ENCODE measurements around the gene GANAB. TPM values are rescaled to one million over a fixed set of nuclear protein-coding genes. Genes with fewer than 3 reads are reported as not detected.
A peak's percentile ranks its signal among the peaks of the same experiment; 100 is the strongest.

The GANAB gene
- total RNA-seq, 1 donor from 2014 or later = 383 TPM

- H3K4me1 Mint-ChIP-seq (ENCODE audit: unreplicated experiment) = peaks cover 47% of the 10 kb centered on the region
- no peak for TF ChIP-seq CTCF (IDR thresholded peaks at IDR 0.05; ENCODE audit: unreplicated experiment)
- peak overlapping the region; percentile 97 for H3K4me3 Mint-ChIP-seq (ENCODE audit: unreplicated experiment)
- H3K9me3 Mint-ChIP-seq (ENCODE audit: unreplicated experiment) = no peaks in the 10 kb centered on the region
- peak overlapping the region; percentile 81 for H3K27ac Mint-ChIP-seq (ENCODE audit: unreplicated experiment)
- H3K36me3 Mint-ChIP-seq (ENCODE audit: low read depth, unreplicated experiment) = peaks cover 62% of the 10 kb centered on the region
- peaks cover 19% of the 10 kb centered on the region for H3K27me3 Mint-ChIP-seq (ENCODE audit: unreplicated experiment)
- DNase-seq (ENCODE audit: low spot score) = no peak
Measured at GRCh38 chr11:62601122-62601371, 45.4 kb downstream of the GANAB start.

GRCh38 chr11:62600367-62601121, 45.9 kb downstream of the GANAB start:
- Mint-ChIP-seq H3K4me1 (ENCODE audit: unreplicated experiment) (peaks cover 47% of the 10 kb centered on the region), H3K9me3 (ENCODE audit: unreplicated experiment) (no peaks in the 10 kb centered on the region), H3K27me3 (ENCODE audit: unreplicated experiment) (peaks cover 19% of the 10 kb centered on the region), H3K27ac (ENCODE audit: unreplicated experiment) (peak overlapping the region; percentile 81), H3K36me3 (ENCODE audit: low read depth, unreplicated experiment) (peaks cover 64% of the 10 kb centered on the region), H3K4me3 (ENCODE audit: unreplicated experiment) (peak overlapping the region; percentile 97)
- TF ChIP-seq CTCF (IDR thresholded peaks at IDR 0.05; ENCODE audit: unreplicated experiment) = no peak
- DNase-seq (ENCODE audit: low spot score) = no peak

DNA sequence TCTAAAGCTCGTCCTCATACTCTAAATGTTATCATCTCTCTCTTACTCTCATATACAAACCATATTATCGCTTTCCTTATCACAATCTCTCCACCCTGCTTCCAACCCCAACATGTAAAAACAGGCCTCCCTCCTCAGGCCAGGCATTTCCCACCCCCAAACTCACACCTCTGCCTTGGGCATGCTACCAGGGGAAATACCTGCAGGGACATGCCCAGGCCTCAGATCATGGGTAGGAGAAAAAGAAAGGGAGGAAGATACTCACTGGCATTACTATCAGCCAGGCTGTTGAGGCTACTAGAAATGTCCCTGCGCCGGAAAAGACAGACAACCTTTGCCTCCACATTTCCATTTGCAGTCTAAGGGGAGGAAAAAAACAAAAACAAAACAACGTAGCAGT, 46.5 kb downstream of the GANAB start:
- Mint-ChIP-seq H3K36me3 (ENCODE audit: low read depth, unreplicated experiment) (peaks cover 63% of the 10 kb centered on the region), H3K27me3 (ENCODE audit: unreplicated experiment) (peaks cover 18% of the 10 kb centered on the region)

DNA sequence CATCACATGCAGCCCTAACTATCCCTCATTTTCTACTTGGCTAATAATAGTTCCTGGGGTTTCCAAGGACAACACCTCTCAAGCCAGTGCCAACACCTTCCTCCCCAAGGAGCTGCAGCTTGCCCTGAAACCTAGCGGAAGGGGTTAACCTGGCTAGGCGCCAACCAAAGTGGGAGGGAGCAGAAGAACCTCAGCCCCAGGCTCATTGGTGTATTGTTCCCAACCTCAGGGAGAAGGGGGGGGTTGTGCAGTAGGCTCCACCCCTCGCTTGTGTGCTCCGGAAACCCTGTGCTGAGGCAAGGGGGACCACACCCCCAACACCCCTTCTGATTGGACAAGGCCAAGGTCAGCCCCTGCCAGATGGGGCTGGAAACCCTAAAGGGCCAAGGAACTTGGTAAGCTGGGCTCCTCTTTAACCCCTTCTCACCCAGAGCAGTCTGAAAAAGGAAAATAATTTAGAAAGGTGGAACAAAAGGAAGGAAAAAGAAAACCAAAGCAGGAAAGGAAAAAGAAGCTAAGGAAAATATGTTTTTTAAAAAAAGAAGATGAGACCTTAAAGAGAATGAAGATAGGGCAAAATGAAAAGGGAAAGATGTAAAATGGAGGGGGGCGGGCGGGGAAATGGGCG, 47.2 kb downstream of the GANAB start:
- Mint-ChIP-seq H3K27ac (ENCODE audit: unreplicated experiment) (peak overlapping the region; percentile 81), H3K36me3 (ENCODE audit: low read depth, unreplicated experiment) (peaks cover 68% of the 10 kb centered on the region), H3K27me3 (ENCODE audit: unreplicated experiment) (peaks cover 21% of the 10 kb centered on the region), H3K4me3 (ENCODE audit: unreplicated experiment) (peak overlapping the region; percentile 97), H3K4me1 (ENCODE audit: unreplicated experiment) (peaks cover 46% of the 10 kb centered on the region), H3K9me3 (ENCODE audit: unreplicated experiment) (no peaks in the 10 kb centered on the region)
- no peak for TF ChIP-seq CTCF (IDR thresholded peaks at IDR 0.05; ENCODE audit: unreplicated experiment)
- DNase-seq (ENCODE audit: low spot score) = peak; percentile 78

More for the DNA sequence above, 46.5 kb downstream of the GANAB start:
- TF ChIP-seq CTCF (IDR thresholded peaks at IDR 0.05; ENCODE audit: unreplicated experiment) = no peak
- Mint-ChIP-seq H3K9me3 (ENCODE audit: unreplicated experiment) (no peaks in the 10 kb centered on the region), H3K4me1 (ENCODE audit: unreplicated experiment) (peaks cover 47% of the 10 kb centered on the region), H3K4me3 (ENCODE audit: unreplicated experiment) (peak overlapping the region; percentile 97), H3K27ac (ENCODE audit: unreplicated experiment) (peak overlapping the region; percentile 81)
- DNase-seq (ENCODE audit: low spot score) = no peak

- H3K27me3 Mint-ChIP-seq (ENCODE audit: unreplicated experiment) = peaks cover 11% of the 10 kb centered on the region
- peaks cover 40% of the 10 kb centered on the region for H3K4me1 Mint-ChIP-seq (ENCODE audit: unreplicated experiment)
- peaks cover 63% of the 10 kb centered on the region for H3K36me3 Mint-ChIP-seq (ENCODE audit: low read depth, unreplicated experiment)
- no peak for TF ChIP-seq CTCF (IDR thresholded peaks at IDR 0.05; ENCODE audit: unreplicated experiment)
- H3K27ac Mint-ChIP-seq (ENCODE audit: unreplicated experiment) = no peak overlapping the region
- no peaks in the 10 kb centered on the region for H3K9me3 Mint-ChIP-seq (ENCODE audit: unreplicated experiment)
- no peak overlapping the region for H3K4me3 Mint-ChIP-seq (ENCODE audit: unreplicated experiment)
- DNase-seq (ENCODE audit: low spot score) = no peak
Measured at GRCh38 chr11:62595124-62595523, 51.3 kb downstream of the GANAB start.

All from endothelial cell (in vitro differentiated cells).